OCI-LY1 (cell line): ENCODE data around the gene ST8SIA3.

Experiments
- H2AFZ ChIP-seq: fragments of 200-600 bp; sonication (generic), shearing (Covaris generic); 2 replicates; pipeline ENCODE4 v1.6.0; 2014; ENCODE audit warnings: antibody characterized with exemption, mild to moderate bottlenecking, low read length
- H3F3A ChIP-seq: fragments of 200-600 bp; sonication (generic), shearing (Covaris generic); 2 replicates; pipeline ENCODE4 v1.6.0; 2014; ENCODE audit warnings: mild to moderate bottlenecking, antibody characterized with exemption, low read length, moderate library complexity; ENCODE audit not compliant: insufficient read depth
- H3K27ac ChIP-seq: fragments of 200-600 bp; sonication (generic); 2 replicates; pipeline ENCODE4 v1.5.1; 2014; ENCODE audit warnings: low read length, mixed run types, mild to moderate bottlenecking, low read depth; ENCODE audit not compliant: poor library complexity, severe bottlenecking
- H3K27me3 ChIP-seq: fragments of 200-600 bp; sonication (generic); 2 replicates; pipeline ENCODE4 v1.6.0; 2014; ENCODE audit warnings: antibody characterized with exemption, mild to moderate bottlenecking, low read length, moderate library complexity; ENCODE audit not compliant: insufficient read depth
- H3K36me3 ChIP-seq: fragments of 200-600 bp; sonication (generic); 2 replicates; pipeline ENCODE4 v1.6.1; 2014; ENCODE audit warnings: mild to moderate bottlenecking, antibody characterized with exemption, low read length, moderate library complexity, mixed read lengths; ENCODE audit not compliant: insufficient read depth
- H3K4me1 ChIP-seq: fragments of 200-600 bp; sonication (generic); 2 replicates; pipeline ENCODE4 v1.5.1; 2014; ENCODE audit warnings: mild to moderate bottlenecking, low read length, moderate library complexity; ENCODE audit not compliant: insufficient read depth, severe bottlenecking
- H3K4me2 ChIP-seq: fragments of 200-600 bp; sonication (generic), shearing (Covaris generic); 2 replicates; pipeline ENCODE4 v1.6.1; 2014; ENCODE audit warnings: low read length
- H3K4me3 ChIP-seq: fragments of 200-600 bp; sonication (generic); 2 replicates; pipeline ENCODE4 v1.5.1; 2014; ENCODE audit warnings: low read length, low read depth, mild to moderate bottlenecking, mixed read lengths; ENCODE audit not compliant: poor library complexity, severe bottlenecking
- H3K79me2 ChIP-seq: fragments of 200-600 bp; shearing (Covaris generic); 2 replicates; pipeline ENCODE4 v1.6.1; 2016; ENCODE audit warnings: mixed run types, low read length, mixed read lengths; ENCODE audit not compliant: insufficient read depth
- H3K9ac ChIP-seq: fragments of 200-600 bp; sonication (generic), shearing (Covaris generic); 2 replicates; pipeline ENCODE4 v1.6.1; 2014; ENCODE audit warnings: mild to moderate bottlenecking, low read length, mixed read lengths
- H3K9me2 ChIP-seq: fragments of 200-600 bp; sonication (generic), shearing (Covaris generic); 2 replicates; pipeline ENCODE4 v1.6.1; 2014; ENCODE audit warnings: low read depth, mild to moderate bottlenecking, low read length, mixed read lengths
- H3K9me3 ChIP-seq: fragments of 200-600 bp; shearing (Covaris generic); 2 replicates; pipeline ENCODE4 v1.6.1; 2014; ENCODE audit warnings: low read length, mixed read lengths
- H4K20me1 ChIP-seq: fragments of 200-600 bp; sonication (generic), shearing (Covaris generic); 2 replicates; pipeline ENCODE4 v1.6.0; 2016; ENCODE audit warnings: mild to moderate bottlenecking, low read length; ENCODE audit not compliant: insufficient read depth
- EZH2 ChIP-seq: fragments of 200-600 bp; sonication (generic), shearing (Covaris generic); IDR thresholded peaks from 2 replicates; pipeline ENCODE4 v1.8.0; 2017; ENCODE audit warnings: borderline replicate concordance, mixed run types, mild to moderate bottlenecking, antibody characterized with exemption, low read length, moderate library complexity, mixed read lengths
- TF ChIP-seq, protein P1 (sequence below): fragments of 200-600 bp; sonication (generic), shearing (Covaris generic); IDR thresholded peaks from 2 replicates; pipeline ENCODE4 v1.5.1; 2017; ENCODE audit warnings: mild to moderate bottlenecking, antibody characterized with exemption, low read length, moderate library complexity, mixed read lengths

The ST8SIA3 gene

DNA sequence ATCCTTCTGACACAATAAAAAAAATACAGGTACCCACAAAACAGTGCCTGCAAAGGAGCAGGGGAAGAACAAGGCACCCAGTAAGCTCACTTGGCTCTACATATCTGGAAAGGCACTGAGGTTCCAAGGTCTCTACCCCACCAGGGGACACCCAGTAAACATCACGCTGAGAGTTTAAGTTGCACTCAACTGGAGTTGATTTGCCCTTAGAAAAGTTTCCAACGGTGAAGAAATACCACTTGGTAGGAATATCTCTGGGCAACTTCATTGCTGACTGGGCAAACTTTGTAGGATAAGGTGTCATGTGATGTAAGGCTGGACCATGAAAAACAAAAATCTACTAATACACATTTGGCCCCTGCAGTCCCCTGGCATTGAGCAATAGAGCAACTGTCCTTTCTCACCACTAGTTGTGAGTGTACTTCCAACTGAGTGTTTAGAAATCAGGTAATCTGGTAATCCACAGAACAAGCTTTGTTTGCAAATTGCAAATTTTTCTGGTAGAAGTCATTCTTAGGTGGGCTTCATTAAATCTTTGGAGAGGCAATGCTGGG is 14.2 kb downstream of the ST8SIA3 start:
- H3K4me1 ChIP-seq: no peaks in the 10 kb centered on the region
- H3K4me3 ChIP-seq: no peak overlapping the region
- H3F3A ChIP-seq: no peaks in the 10 kb centered on the region
- H4K20me1 ChIP-seq: no peaks in the 10 kb centered on the region
- no peak overlapping the region for H2AFZ ChIP-seq
- TF ChIP-seq EZH2: no peak
- TF ChIP-seq, protein P1, sequence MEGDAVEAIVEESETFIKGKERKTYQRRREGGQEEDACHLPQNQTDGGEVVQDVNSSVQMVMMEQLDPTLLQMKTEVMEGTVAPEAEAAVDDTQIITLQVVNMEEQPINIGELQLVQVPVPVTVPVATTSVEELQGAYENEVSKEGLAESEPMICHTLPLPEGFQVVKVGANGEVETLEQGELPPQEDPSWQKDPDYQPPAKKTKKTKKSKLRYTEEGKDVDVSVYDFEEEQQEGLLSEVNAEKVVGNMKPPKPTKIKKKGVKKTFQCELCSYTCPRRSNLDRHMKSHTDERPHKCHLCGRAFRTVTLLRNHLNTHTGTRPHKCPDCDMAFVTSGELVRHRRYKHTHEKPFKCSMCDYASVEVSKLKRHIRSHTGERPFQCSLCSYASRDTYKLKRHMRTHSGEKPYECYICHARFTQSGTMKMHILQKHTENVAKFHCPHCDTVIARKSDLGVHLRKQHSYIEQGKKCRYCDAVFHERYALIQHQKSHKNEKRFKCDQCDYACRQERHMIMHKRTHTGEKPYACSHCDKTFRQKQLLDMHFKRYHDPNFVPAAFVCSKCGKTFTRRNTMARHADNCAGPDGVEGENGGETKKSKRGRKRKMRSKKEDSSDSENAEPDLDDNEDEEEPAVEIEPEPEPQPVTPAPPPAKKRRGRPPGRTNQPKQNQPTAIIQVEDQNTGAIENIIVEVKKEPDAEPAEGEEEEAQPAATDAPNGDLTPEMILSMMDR: no peak
- no peak overlapping the region for H3K9ac ChIP-seq
- no peaks in the 10 kb centered on the region for H3K79me2 ChIP-seq
- H3K27ac ChIP-seq: no peak overlapping the region
- H3K36me3 ChIP-seq: no peaks in the 10 kb centered on the region
- no peak overlapping the region for H3K4me2 ChIP-seq
- H3K9me3 ChIP-seq: no peaks in the 10 kb centered on the region
- H3K9me2 ChIP-seq: no peaks in the 10 kb centered on the region
- no peaks in the 10 kb centered on the region for H3K27me3 ChIP-seq

DNA sequence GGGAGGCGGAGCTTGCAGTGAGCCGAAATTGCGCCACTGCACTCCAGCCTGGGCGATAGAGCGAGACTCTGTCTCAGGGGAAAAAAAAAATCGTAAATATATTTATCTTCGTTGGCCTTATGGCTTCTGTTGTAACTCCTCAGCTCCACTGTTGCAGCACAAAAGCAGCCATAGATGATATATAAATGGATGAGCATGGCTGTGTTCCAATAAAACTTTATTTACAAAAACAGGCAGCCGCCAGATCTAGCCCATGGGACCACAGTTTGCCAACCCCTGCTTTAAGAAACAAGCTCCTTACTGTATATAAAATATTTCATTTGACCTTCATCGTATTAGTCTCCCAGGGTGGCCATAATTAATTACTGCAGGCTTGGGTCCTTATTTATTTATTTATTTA is 20.1 kb downstream of the ST8SIA3 start:
- no peak overlapping the region for H3K4me3 ChIP-seq
- no peaks in the 10 kb centered on the region for H3K79me2 ChIP-seq
- H3K4me1 ChIP-seq: no peaks in the 10 kb centered on the region
- no peak overlapping the region for H2AFZ ChIP-seq
- H3K9ac ChIP-seq: no peak overlapping the region
- no peak overlapping the region for H3K4me2 ChIP-seq
- H3K27me3 ChIP-seq: no peaks in the 10 kb centered on the region
- H4K20me1 ChIP-seq: no peaks in the 10 kb centered on the region
- no peak overlapping the region for H3K27ac ChIP-seq
- H3K9me2 ChIP-seq: no peaks in the 10 kb centered on the region
- H3K9me3 ChIP-seq: no peaks in the 10 kb centered on the region
- no peaks in the 10 kb centered on the region for H3F3A ChIP-seq
- no peak for TF ChIP-seq EZH2
- TF ChIP-seq, protein P1: no peak
- H3K36me3 ChIP-seq: no peaks in the 10 kb centered on the region

DNA sequence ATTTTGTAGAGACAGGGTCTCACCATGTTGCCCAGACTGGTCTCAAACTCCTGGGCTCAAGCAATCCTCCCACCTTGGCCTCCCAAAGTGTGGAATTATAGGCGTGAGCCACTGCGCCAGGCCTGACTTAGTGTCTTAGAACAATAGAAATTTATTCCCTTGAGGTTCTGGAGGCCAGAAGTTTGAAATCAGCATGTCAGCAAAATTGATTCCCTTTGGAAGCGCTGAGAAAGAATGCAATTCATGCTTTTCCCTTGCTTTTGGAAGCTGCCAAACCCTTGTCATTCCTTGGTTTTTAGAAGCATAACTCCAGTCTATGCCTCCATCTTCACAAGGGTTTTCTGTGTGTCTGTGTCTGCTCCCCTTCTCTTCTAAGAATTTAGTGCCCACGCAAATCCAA is 20.7 kb downstream of the ST8SIA3 start:
- no peaks in the 10 kb centered on the region for H3K4me1 ChIP-seq
- H3K9ac ChIP-seq: no peak overlapping the region
- H3K36me3 ChIP-seq: no peaks in the 10 kb centered on the region
- H2AFZ ChIP-seq: no peak overlapping the region
- no peak overlapping the region for H3K4me3 ChIP-seq
- no peaks in the 10 kb centered on the region for H3K79me2 ChIP-seq
- no peaks in the 10 kb centered on the region for H4K20me1 ChIP-seq
- no peaks in the 10 kb centered on the region for H3K27me3 ChIP-seq
- H3F3A ChIP-seq: no peaks in the 10 kb centered on the region
- no peak overlapping the region for H3K27ac ChIP-seq
- H3K9me3 ChIP-seq: no peaks in the 10 kb centered on the region
- no peak overlapping the region for H3K4me2 ChIP-seq
- TF ChIP-seq, protein P1: no peak
- no peak for TF ChIP-seq EZH2
- H3K9me2 ChIP-seq: no peaks in the 10 kb centered on the region
